Stimulated activated CD8-positive, alpha-beta memory T cell treated with anti-CD3 and anti-CD28 coated beads, Interleukin-15, amount 100 ng/mL, for 1 hour (primary cell): ENCODE results near the gene ABCA3.

Experiments used
- DNase-seq: peaks from one replicate; pipeline ENCODE4 v3.0.0-alpha.2; 2020; ENCODE audit warnings: low read depth

Gene ABCA3

DNA sequence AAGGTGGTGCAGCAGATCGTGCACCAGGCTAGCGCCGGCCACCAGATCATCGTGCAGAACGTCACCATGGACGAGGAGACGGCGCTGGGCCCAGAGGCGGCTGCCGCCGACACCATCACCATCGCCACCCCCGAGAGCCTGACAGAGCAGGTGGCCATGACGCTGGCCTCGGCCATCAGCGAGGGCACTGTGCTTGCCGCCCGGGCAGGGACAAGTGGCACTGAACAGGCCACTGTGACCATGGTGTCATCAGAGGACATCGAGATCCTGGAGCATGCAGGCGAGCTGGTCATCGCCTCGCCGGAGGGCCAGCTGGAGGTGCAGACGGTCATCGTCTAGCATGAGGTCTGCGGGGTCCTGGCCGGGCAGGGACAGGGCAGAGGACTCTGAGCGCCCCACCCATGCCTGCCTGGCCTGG lies 105.3 kb downstream of the ABCA3 start:
- DNase-seq, result no peak

DNA sequence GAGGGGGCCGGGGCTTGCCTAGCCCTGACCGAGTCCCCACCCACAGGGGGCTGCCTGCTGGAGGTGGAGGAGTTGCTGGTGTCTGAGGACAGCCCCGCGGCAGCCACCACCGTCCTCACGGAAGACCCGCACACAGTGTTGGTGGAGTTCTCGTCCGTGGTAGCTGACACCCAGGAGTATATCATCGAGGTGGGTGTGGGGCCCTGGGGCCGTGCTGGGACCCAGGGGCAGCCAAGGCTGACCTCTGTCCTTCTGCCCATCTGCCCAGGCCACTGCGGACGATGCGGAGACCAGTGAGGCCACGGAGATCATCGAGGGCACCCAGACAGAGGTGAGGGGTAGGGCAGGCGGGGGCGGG lies 105.7 kb downstream of the ABCA3 start:
- DNase-seq, result no peak

DNA sequence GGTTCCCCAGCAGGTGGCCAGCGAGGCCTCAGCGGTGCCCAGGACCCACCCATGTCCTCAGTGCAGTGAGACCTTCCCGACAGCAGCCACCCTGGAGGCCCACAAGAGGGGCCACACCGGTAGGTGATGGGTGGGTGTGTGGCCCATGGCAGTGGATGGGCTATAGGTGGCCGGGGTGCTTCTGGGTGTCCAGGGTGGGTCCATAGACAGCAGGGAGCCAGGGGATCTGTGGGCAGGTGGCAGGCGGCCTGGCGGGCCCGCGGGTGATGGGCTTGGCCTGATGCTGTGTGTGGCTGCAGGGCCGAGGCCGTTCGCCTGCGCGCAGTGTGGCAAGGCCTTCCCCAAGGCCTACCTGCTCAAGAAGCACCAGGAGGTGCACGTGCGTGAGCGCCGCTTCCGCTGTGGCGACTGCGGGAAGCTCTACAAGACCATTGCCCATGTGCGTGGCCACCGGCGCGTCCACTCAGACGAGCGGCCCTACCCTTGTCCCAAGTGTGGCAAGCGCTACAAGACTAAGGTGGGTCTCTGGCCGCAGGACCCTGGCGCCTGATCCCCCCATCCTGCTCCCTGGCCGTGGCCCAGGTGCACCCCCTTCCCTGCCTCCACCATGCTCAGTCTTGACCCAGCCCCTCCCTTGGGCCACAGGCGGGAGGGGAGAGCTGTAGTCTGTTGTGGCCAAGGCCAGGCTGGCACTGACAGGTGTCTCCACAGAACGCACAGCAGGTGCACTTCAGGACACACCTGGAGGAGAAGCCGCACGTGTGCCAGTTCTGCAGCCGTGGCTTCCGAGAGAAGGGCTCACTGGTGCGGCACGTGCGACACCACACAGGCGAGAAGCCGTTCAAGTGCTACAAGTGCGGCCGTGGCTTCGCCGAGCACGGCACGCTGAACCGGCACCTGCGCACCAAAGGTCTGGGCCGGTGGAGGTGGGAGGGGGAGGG lies 106.4 kb downstream of the ABCA3 start:
- no peak for DNase-seq

DNA sequence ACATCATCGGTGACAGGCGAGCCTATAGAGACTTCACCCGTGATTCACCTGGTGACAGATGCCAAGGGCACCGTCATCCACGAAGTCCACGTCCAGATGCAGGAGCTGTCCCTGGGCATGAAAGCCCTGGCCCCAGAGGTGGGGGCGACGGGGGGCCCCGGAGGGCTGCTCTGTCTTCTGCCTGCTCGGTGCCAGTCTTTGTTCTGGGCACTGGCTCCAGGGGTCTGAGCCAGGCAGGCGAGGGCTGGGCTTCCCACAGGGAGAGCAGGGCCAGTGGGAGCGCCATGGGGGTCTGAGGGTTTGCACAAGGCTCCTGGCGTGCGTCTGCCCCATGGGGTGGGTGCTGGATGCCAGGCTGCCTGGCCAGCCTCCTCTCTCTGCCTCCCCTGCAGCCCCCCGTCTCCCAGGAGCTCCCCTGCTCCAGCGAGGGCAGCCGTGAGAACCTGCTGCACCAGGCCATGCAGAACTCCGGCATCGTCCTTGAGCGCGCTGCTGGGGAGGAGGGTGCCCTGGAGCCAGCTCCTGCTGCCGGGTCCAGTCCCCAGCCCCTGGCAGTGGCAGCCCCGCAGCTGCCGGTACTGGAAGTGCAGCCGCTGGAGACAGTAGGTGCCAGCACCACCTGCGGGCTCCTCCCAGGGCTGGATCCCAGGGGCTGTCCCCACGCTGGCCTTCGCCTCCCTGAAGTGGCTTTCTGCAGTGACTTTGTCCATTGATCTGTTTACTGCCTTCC lies 107.3 kb downstream of the ABCA3 start:
- no peak for DNase-seq

DNA sequence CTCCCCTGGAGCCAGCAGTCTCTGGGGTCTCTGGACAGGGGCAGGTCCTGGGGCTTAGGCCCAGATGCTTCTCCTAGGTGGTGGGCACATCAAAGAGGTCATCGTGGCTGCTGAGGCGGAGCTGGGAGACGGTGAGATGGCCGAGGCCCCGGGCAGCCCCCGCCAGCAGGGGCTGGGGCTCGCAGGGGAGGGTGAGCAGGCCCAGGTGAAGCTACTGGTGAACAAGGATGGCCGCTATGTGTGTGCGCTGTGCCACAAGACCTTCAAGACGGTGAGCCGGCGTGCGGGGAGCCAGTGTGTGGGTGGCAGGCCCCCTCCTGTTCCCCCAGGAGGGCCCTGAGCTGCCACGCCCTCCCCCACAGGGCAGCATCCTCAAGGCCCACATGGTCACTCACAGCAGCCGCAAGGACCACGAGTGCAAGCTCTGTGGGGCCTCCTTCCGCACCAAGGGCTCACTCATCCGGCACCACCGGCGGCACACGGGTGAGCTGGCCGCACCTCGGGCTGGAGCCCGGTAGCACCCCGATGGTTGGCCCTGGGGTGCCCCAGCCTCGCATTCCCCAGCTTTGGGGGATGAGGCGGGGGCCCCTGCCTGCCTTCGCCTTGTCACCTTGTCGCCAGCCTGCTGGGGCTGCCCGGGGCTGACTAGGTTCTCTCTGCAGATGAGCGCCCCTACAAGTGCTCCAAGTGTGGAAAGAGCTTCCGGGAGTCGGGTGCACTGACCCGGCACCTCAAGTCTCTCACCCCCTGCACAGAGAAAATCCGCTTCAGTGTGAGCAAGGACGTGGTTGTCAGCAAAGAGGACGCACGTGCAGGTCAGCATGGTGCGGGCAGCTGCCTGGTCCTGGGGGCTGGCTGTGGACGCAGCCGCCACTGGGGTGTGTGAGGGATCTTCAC lies 108.2 kb downstream of the ABCA3 start:
- DNase-seq, result no peak

DNA sequence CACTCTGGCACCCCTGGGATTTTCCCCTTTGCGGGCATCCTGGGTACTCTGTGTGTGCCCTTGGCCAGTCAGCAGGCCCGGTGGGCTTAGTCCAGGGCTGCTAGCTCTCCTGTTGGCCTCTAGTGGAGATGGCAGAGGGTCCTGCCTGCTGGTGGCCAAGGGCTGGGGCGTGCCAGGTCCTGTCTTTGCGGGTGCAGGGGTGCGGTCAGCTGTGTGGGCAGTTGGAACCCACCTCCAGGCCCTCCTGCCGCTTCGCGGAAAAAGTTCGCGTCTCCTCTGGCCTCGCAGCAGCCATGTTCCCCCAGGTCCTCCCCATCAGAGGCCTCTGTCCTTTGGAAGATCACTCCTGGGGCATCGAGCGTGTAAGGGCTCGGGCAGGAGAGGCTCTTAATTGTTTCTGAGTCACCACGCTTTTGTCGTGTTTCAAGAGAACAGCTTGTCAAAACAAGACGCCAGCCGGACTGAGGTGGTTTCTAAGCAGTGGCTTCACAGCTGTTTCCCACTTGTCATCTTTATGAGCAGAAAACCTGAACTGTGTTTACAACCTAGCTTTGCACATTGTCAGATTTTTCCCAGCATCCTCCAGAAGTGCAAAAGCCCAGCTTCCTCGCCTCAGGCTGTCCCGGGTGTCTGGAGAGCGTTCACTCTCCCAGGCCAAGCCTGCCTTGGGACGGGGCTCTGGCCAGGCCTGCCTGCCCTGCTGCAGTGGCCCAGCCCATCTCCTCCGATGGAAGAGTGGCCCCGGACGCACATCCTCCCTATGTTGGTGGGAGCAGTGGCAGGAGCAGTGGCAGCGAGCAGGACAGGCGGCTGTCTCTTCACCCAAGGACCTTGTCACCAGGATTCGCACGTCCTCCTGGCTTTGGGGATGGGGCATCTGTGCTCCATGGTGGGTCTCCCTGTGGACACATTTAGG lies 109.3 kb downstream of the ABCA3 start:
- DNase-seq, result no peak

DNA sequence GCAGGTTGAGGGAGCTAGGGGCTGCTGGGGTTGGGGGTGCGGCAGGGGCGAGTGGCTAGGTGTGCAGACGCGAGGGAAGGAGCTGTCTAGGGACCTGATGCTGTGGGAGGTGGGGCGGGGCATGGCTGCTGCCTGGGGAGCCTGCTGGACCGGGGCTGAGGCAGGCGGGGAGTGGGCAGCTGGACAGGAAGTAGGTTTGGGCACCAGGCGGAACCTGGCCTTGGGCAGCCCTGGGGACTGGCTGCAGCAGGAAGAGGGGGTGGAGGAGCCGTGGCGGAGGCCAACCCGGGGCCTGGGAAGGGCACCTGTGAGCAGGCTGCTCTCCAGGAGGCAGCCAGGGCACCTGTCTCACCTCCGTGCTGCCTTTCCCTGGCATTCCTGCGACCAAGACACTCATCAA lies 110.2 kb downstream of the ABCA3 start:
- DNase-seq, result no peak

DNA sequence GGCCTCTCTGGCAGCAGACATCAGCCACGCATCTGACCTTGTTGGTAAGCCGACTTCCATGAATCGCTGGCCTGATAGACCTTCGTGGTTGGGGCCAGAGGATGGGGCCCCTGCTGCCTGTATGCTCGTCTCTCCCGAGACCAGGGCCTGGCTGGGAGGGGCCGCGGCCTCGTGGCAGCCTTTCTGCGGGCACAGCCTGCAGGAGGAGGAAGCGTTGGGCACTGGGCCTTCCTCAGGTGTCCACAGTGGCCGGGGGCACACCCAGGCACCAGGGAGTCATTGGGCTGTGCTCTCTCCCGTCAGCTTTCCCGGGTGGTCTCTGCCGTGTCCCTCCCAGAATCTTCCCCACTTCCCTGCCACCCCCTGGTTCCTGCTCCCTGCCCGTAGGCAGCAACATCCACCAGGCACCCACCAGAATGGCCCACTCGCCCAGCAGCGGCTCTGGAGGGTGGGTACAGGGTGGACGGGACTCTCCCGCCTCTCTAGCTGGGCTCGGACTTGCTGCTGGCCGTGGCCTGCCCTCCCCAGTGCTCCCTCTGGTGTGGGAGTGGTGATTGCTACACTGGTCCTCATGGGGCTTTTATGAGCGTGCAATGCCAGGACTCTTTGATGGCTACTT lies 110.8 kb downstream of the ABCA3 start:
- no peak for DNase-seq

DNA sequence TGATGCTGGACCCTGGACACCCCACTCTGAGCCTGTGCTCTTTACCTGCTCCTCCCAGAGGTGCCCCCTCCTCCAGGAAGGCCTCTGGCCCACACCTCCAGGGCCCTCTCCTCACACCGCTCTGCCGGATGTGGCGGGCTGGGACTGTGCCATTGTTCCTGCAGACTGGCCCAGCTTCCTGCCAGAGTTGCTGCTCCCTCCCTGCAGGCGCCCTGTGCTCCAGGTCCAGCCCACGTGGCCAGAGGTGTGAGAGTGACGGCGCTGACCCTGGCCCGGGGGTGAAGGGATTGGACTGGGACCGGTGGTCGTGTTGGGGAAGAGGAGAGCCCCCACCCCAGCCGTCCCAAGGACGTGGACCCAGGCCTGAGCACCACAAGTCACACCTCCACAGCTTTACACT lies 111.4 kb downstream of the ABCA3 start:
- DNase-seq, result no peak

DNA sequence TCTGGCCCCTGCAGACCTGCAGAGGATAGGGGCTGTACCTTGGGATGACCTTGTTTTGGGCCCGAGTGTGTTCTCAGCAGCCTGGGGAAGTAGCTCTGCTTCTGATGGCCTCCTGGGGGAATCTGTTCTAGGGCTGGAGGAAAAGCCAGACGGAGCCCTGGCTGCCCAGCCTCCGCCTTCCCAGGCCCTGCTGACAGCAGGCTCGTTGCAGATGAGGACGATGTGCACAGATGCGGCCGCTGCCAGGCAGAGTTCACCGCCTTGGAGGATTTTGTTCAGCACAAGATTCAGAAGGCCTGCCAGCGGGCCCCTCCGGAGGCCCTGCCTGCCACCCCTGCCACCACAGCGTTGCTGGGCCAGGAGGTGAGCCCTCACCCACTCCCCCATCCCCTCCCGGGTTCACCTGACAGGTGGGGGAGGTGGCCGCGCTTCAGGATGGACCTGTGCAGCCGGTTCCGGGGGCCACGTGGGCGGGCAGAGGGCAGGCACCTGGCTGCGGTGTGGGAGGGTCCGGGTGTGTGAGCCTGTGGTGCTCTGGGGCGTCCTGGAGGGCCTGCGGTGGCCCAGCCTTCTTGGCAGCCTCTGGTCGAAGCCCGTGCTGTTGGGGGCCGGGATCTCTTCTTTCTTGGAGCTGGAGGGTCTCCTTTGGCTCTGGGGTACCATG lies 112.2 kb downstream of the ABCA3 start:
- DNase-seq, result no peak

DNA sequence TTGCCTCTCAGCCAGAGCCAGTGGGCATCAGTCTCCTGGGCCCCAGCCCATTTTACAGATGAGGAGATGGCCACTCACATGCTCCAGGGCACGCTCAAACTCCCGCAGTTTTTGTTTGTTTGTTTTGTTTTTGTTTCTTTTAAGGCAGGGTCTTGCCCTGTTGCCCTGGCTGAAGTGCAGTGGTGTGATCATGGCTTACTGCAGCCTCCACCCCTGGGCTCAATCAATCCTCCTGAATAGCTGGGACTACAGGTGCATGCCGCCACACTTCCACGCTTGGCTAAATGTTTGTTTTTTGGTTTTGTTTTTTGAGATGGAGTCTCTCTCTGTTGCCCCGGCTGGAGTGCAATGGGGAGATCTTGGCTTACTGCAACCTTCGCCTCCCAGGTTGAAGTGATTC lies 113.6 kb downstream of the ABCA3 start:
- no peak for DNase-seq

DNA sequence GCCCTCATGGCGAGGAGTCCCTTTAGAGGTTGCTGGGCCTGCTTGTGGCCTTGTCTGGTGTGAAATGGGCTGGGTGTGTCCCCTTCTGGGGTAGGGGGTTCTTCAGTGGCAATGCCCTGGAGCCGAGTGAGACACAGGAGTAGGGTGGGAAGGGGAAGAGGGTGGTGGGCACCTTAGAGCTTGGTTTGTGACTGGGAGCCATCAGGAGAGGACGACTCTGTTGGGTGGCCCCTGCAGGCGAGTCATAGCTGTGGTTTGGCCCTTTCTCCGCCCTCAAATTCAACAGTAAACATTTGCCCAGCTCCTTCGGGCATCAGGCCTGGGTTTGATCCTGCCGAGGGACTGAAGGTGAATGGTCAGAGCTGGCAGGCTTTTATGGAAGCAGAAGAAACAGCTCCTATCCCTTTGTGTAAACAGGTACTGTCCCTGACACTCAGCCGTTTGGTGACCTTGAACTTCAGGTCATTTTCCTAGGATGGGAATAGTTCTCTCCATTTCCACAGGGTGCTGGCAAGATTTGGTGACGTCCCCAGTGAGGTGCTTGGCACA lies 114.2 kb downstream of the ABCA3 start:
- no peak for DNase-seq
